ENCODE data around the gene PLAAT3.

GRCh38 chr11:63558459-63559157 lies 55.6 kb downstream of the PLAAT3 start:
- no peak for TF ChIP-seq CTCF (IDR thresholded peaks at IDR 0.05; ENCODE audit: insufficient read depth, low read depth, low read length)
- no peak for TF ChIP-seq EZH2 (IDR thresholded peaks at IDR 0.05; ENCODE audit: insufficient read depth, low read length)
